K562 (cell line): ENCODE results near the gene WASHC3. TPM values are rescaled to one million over a fixed set of nuclear protein-coding genes. Genes with fewer than 3 reads are reported as not detected.
A peak's percentile ranks its signal among the peaks of the same experiment; 100 is the strongest.

ENCODE experiments used
- ARHGAP35 ChIP-seq: fragments of 450-650 bp; IDR thresholded peaks from 2 replicates; pipeline ENCODE4 v1.6.1; 2018; ENCODE audit not compliant: partially characterized antibody
- ARID3B ChIP-seq: fragments of 250-450 bp; sonication (Bioruptor Pico); IDR thresholded peaks from 2 replicates; pipeline ENCODE4 v1.4.0; 2020; ENCODE audit warnings: borderline replicate concordance
- CSDE1 ChIP-seq, 2 experiments: fragments of 450-650 bp; IDR thresholded peaks; 2 replicates each; pipeline ENCODE4 v1.6.1; 2016; ENCODE audit warnings: mild to moderate bottlenecking in 1 of 2
- GTF2A2 ChIP-seq: IDR thresholded peaks from 2 replicates; pipeline ENCODE4 v1.6.1; 2016; ENCODE audit warnings: mild to moderate bottlenecking, missing genetic modification characterization, missing compliant biosample characterization
- NCOA1 ChIP-seq: fragments of 450-650 bp; IDR thresholded peaks from 2 replicates; pipeline ENCODE4 v1.6.1; 2016; ENCODE audit warnings: low read depth
- POLR2AphosphoS2 ChIP-seq: IDR thresholded peaks from 2 replicates; pipeline ENCODE4 v1.6.1; 2012; ENCODE audit warnings: low read length, improper control_type of control experiment
- SRSF1 ChIP-seq: fragments of 200-400 bp; formaldehyde crosslinking; IDR thresholded peaks from 2 replicates; pipeline ENCODE4 v1.6.1; 2017; ENCODE audit warnings: mild to moderate bottlenecking, low read depth, low read length, moderate library complexity
- polyA plus RNA-seq, 8 experiments: library from polyadenylated mRNA; depleted of rRNA in 4 of 8; stranded (reverse) in 5 of 8; unstranded in 3 of 8; fragments of >200 nt; fragmentation: Nextera tagmentation in 2 of 8; fragmentation: Illumina TruSeq in 1 of 8; extraction: Ambion mirVana in 2 of 8; extraction: Trizol in 1 of 8; gene quantifications; 2 replicates each; pipeline versions ENCODE4 v1.2.1 to v1.2.3, GENCODE V29; 2011 to 2014; ENCODE audit warnings: inconsistent platforms in 1 of 8, missing spikeins in 1 of 8
- total RNA-seq, 7 experiments: library from RNA; depleted of rRNA in 6 of 7; stranded (reverse); fragments of >200 nt in 6 of 7; fragmentation: Illumina TruSeq in 2 of 7; extraction: Trizol in 2 of 7; gene quantifications; 2 replicates each; pipeline versions ENCODE4 v1.2.1 to v1.2.3, GENCODE V29; 2011 to 2021; ENCODE audit warnings: low replicate concordance in 1 of 7
- TF ChIP-seq, protein P1 (sequence below), 2 experiments: fragments of 450-650 bp in 1 of 2; sonication (generic) in 1 of 2; formaldehyde crosslinking in 1 of 2; IDR thresholded peaks; 2 replicates each; pipeline versions ENCODE4 v1.7.1 to v1.9.0; 2016 to 2022; ENCODE audit warnings: inconsistent platforms in 1 of 2, mild to moderate bottlenecking in 1 of 2, missing genetic modification reagents in 1 of 2
- TF ChIP-seq, protein P2 (sequence below): fragments of 450-650 bp; formaldehyde crosslinking; conservative IDR thresholded peaks from 2 replicates; pipeline ENCODE4 v1.4.0; 2022; ENCODE audit warnings: mild to moderate bottlenecking, missing genetic modification characterization
- TF ChIP-seq, protein P3 (sequence below): fragments of 450-650 bp; IDR thresholded peaks from 2 replicates; pipeline ENCODE4 v1.6.1; 2018; ENCODE audit not compliant: partially characterized antibody

Gene WASHC3
- total and polyA plus RNA-seq, 9 of the 15 experiments (the other 6 are each of a cell fraction or from before 2014, with no cell fraction given) = 14.3 to 74.9 (median 35.1) TPM

DNA sequence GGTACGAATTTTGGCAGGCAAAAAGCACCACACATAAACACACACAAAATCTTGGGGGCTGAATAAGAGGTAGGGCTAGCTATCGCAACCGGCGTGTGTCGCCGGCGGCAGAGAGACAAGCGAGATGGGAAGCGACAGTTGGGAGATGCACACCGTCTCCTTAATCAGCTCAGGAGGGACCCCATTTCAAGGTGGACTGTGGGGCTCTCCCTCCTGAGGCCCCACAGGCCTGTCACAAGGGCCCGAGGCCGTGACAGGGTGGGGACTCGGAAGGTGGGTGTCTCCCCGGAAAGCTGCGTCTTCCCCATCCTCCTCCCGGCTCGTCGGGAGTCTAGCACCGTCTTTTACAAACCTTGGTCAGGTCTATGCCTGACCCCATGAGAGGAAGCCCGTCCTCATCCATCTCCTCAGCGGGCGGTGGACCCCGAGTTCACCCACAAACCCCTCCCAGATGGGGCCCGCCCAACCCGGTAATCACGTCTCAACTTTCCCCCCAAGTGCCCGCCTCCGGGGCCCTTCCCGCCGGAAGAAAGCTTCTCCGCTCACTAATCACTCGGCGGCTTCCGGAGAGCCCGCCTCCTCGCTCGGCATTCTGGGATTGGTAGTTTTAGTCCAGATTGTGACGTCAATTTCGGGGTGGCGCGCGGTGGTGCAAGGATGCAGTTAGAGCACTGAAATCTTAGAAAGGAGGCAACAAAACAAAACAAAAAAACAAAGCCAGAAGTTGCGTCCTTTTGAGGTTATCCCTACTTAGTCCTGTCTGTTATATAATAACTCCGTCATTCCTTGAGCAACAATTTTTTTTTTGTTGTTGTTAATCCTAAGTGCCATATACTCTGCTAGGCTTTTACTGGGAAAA is at the start of gene WASHC3 (continued):
- TF ChIP-seq, protein P1, sequence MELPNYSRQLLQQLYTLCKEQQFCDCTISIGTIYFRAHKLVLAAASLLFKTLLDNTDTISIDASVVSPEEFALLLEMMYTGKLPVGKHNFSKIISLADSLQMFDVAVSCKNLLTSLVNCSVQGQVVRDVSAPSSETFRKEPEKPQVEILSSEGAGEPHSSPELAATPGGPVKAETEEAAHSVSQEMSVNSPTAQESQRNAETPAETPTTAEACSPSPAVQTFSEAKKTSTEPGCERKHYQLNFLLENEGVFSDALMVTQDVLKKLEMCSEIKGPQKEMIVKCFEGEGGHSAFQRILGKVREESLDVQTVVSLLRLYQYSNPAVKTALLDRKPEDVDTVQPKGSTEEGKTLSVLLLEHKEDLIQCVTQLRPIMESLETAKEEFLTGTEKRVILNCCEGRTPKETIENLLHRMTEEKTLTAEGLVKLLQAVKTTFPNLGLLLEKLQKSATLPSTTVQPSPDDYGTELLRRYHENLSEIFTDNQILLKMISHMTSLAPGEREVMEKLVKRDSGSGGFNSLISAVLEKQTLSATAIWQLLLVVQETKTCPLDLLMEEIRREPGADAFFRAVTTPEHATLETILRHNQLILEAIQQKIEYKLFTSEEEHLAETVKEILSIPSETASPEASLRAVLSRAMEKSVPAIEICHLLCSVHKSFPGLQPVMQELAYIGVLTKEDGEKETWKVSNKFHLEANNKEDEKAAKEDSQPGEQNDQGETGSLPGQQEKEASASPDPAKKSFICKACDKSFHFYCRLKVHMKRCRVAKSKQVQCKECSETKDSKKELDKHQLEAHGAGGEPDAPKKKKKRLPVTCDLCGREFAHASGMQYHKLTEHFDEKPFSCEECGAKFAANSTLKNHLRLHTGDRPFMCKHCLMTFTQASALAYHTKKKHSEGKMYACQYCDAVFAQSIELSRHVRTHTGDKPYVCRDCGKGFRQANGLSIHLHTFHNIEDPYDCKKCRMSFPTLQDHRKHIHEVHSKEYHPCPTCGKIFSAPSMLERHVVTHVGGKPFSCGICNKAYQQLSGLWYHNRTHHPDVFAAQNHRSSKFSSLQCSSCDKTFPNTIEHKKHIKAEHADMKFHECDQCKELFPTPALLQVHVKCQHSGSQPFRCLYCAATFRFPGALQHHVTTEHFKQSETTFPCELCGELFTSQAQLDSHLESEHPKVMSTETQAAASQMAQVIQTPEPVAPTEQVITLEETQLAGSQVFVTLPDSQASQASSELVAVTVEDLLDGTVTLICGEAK (IDR thresholded peaks at IDR 0.05) = peak; percentile 94
- TF ChIP-seq, protein P1 (CRISPR knock-in tag; IDR thresholded peaks at IDR 0.05) = no peak
- TF ChIP-seq ARID3B (CRISPR knock-in tag) (no peak), POLR2AphosphoS2 (no peak), GTF2A2 (tag) (no peak), NCOA1 (no peak; the same call in 1 of the 2 replicates), SRSF1 (no peak), ARHGAP35 (no peak), CSDE1 (IDR thresholded peaks at IDR 0.05) (no peak)
- TF ChIP-seq, protein P2, sequence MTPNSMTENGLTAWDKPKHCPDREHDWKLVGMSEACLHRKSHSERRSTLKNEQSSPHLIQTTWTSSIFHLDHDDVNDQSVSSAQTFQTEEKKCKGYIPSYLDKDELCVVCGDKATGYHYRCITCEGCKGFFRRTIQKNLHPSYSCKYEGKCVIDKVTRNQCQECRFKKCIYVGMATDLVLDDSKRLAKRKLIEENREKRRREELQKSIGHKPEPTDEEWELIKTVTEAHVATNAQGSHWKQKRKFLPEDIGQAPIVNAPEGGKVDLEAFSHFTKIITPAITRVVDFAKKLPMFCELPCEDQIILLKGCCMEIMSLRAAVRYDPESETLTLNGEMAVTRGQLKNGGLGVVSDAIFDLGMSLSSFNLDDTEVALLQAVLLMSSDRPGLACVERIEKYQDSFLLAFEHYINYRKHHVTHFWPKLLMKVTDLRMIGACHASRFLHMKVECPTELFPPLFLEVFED (CRISPR knock-in tag) = no peak
- TF ChIP-seq, protein P3, sequence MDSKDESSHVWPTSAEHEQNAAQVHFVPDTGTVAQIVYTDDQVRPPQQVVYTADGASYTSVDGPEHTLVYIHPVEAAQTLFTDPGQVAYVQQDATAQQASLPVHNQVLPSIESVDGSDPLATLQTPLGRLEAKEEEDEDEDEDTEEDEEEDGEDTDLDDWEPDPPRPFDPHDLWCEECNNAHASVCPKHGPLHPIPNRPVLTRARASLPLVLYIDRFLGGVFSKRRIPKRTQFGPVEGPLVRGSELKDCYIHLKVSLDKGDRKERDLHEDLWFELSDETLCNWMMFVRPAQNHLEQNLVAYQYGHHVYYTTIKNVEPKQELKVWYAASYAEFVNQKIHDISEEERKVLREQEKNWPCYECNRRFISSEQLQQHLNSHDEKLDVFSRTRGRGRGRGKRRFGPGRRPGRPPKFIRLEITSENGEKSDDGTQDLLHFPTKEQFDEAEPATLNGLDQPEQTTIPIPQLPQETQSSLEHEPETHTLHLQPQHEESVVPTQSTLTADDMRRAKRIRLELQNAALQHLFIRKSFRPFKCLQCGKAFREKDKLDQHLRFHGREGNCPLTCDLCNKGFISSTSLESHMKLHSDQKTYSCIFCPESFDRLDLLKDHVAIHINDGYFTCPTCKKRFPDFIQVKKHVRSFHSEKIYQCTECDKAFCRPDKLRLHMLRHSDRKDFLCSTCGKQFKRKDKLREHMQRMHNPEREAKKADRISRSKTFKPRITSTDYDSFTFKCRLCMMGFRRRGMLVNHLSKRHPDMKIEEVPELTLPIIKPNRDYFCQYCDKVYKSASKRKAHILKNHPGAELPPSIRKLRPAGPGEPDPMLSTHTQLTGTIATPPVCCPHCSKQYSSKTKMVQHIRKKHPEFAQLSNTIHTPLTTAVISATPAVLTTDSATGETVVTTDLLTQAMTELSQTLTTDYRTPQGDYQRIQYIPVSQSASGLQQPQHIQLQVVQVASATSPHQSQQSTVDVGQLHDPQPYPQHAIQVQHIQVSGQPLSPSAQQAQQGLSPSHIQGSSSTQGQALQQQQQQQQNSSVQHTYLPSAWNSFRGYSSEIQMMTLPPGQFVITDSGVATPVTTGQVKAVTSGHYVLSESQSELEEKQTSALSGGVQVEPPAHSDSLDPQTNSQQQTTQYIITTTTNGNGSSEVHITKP = peak; percentile 90
